Stimulated activated CD8-positive, alpha-beta memory T cell treated with anti-CD3 and anti-CD28 coated beads, Interleukin-12 subunit alpha, Interleukin-12 subunit beta, amount 100 ng/mL, for 1 hour (primary cell): Measurements from ENCODE around the gene MTCL1.

Experiments used
- DNase-seq: peaks from one replicate; pipeline ENCODE4 v3.0.0-alpha.2; 2020; ENCODE audit warnings: low read depth

MTCL1 gene

DNA sequence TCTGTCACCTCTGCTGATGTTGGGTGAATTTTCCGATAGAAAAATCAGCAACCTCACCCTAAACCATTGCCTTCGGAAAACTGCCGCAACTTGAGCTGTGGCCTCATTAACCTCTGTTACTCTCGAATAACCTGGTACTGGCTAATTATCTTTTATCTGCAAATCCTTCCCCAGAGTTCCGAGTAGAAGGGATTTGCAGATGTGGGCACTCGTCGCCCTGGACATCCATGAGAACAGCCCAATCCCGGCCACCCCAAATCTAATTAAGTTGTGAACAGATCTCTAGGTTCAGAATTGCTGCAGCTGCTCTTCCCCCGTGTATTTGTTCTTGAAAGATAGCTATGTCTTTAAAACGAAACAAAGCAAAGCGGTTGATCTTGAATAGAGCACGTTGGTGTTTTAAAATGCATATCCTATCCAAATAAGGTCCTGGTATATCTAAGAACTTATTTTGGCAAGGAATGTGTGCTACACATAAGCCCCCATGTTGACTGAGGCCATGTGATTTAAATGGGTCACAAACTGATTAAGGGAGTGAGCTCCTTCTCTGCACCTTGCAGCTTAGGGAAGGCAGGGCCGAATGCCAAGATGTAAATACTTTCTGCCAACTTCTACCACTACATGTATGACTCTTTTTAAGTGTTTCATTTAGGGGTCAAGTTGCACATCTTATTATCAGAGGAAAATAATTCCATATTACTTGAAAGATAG lies 88.2 kb downstream of the MTCL1 start:
- no peak for DNase-seq

DNA sequence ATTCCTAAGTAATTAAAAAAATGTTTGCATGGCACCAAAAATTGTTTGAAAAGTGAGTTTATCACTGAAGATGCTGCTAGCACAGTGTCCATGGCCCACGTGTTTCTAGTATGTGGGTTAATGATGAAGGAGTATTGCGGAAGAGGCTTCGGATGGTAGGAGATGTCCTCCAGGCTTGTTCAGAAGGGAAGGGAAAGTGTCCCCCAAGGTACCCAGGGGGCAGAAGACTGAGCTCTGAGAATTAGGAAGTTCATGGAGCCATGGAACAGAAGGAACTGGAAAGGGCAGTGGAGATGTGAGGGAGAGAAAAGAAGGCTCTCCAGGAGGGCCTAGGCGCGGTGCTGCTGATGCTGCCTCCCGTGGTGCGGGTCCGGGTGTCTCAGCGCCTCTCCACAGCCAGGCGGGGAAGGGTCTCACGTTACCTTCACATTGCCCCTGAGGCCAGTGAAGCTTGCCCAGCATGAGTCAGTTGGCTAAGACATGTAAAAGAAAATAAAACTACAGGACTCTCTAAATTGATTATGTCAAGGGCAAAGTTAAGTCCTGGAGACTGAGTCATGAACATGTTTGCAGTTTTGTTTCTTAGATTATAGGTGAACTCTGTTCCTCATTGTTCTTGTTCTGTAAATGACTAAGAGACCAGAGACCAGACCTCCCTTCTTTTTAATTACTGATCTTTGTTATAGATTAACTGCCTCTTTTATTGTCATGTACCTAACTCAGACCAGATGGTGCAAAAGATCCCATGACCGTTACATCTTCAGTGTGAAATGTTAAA lies 89.0 kb downstream of the MTCL1 start:
- no peak for DNase-seq

DNA sequence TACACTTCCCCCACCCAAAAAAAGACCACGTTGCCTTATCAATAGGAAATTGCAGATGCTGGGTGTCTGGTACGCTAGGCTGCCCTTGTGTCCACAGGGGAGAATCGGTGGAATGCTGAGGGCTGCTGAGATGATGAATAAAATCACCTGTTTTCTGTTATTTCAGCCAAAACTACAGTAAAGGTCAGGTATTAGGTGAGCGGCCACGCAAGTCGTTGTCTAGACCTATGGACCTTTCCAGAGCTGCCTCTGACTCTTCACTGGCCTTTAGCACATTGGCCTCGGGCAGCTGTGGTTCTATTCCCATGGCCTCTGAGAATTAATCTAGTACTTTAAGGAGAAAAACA lies 89.6 kb downstream of the MTCL1 start:
- no peak for DNase-seq

DNA sequence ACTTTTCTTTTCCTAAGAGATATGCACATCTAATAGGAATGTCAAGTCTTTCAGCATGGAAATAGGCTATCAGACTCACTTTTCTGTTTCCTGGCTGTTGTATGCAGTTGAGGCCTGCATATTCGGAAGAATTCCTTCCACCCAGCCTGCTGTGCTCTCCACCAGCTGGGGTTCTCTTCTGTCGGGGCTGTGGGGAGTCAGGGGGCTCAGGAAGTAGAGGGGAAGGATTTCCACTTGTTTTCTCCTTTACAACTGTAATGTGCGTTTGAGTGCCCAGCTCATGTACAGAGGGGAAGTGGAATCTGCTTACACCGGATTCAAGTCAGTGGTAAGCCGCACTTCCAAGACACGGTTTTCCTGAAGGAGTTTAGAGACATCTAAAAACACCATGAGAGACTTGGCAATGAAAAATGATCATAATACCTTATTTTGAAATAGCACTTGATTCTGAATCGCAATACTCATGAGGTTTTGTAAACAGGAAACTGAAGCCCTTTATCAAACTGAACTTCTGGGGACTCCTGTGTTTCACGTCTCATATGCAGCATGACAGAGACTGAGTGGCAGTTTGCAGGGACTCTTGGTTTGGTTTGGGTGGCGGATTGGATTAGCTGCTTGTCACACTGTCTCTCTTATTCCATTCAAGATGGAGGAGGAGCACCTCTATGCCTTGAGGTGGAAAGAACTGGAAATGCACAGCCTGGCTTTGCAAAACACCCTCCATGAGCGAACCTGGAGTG lies 90.4 kb downstream of the MTCL1 start:
- no peak for DNase-seq

DNA sequence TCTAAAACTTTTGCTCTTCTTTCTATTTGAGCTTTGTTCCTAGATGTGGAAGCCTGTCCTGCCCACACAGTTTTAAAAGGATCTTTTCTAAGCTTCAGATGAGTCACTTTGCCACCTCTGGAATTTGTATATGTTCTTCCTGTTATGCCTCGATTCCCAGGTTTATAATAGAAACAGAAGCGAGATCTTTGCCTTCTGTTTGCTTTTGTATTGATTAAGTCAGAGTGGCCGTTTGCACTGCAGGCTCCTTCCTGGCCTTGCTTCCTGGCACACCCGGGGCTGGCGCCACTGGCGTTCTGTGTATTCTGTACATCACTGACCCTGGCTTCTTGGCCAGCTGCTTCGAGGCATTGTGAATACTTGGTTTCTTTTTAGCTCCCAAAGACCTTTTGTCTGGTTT lies 91.8 kb downstream of the MTCL1 start:
- no peak for DNase-seq

DNA sequence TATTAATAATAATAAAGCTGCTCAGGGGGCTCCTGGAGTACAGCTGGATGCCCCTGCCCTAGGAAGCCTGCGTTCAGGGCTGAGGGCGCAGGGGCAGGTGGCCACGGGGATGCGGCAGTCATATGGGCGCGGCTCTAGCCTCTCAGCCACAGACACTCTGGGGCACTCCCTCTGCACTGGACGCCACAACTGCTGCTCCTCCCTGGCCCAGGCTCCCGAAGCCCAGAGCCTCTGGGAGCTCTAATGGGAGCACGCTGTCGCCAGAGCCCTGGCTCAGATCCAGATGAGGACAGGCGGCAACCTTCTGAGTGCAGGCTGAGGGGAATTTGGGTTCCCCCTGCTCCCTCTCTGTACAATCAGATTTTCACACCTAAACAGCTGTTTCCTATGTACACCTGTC lies 93.6 kb downstream of the MTCL1 start:
- no peak for DNase-seq

DNA sequence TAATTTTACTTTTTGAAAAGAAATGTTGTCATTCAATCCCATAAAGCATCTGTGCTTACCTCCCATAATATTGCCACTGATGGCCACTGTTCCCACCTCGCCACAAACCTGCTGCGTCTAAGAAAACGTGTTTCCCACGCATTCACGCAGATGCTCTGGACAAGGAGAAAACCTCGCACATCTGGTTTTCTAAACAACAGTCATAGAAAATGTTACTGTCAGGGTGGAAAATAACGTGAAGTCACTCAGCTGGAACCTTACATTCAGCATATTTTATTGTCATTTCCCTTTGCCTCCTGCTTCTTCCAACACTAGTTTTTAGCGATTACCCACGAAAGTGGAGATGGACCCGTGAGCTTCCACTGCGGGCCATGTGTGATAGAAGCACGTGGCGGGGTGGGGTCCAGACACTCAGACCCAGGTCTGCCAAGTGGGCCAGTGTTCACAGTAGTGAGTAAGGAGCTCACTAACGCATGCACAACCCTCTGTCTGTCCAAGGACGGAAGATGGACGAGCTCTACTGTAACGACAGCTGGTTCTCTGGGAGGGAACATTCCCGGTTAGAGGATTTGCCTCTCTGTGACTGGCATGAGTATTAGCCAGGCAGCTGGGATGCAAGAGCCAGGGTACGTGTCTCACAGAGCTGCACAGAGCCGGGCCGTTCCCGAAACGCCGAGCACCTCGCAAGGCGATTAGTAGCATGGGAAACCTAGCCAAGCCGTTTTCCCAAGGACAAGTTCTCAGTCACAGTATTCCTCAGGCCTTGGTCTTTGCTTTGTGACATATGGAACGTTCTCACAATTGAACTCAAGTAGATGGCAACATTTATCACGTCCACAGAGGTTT lies 94.5 kb downstream of the MTCL1 start:
- no peak for DNase-seq

DNA sequence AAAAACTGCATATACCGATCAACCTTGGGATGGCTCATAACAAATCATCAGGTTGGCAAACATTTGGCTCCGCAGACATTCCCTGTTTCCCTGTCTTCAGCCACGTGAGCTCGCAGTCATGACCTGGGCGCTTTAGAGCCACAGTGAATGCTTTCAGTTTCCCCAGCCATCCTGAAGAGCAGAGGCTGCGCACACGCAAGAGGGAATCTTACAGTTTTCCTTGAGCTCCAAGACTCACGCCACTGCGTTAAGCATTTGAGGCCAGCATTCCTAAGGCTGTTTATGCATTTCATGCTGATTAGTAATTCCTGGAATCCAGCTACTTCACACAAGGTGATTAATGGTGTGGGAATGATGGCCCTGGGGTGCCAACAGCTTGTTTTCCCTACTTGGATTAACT lies 95.1 kb downstream of the MTCL1 start:
- no peak for DNase-seq

DNA sequence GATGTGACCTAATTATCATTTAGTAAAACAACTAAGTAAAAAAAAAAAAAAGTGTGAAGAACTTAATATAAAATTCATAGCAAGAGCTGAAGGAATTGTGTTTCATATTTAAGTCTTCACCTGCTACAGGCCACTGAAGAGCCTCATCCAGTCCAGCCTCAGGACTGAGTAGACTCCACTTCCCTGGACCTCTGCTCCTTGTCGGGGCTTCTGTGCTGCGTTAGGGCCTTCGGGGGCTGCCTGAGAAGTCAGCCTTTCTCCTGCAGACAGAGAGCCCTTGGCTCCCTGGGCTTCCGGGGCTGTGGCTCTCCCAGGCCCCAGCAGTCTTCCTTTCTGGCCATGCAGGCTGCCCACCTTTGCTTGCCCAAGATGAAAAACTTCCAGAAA lies 95.5 kb downstream of the MTCL1 start:
- DNase-seq: no peak

DNA sequence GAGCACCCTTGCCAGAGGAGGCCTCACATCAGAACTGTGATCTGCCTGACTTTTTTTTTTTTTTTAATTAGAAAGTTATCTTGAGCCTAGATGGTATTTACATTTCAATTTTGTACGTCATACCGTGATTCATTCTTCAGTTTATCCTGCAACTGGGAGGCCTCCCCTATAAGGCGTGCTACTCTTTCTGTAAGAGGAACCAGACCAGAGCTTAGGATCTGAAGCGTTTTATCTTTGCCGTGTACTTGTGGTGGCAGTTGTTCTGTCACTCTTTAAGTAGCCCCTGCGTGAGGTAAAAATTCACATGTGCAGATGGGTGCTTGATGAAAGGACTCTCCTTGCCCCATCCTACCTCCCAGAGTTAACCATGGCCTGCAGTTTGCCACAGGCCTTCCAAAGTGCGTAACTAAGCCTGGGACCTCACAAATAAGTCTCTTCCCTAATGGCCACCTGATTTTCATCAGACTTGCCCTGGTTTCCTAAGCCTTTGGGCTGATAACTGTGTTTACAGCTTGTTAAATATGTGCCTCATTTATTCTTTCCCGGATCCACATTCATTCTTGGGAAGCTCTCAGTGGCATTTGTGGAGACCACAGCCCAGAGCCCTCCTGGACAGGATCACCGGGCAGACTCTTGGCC lies 96.0 kb downstream of the MTCL1 start:
- DNase-seq: no peak

DNA sequence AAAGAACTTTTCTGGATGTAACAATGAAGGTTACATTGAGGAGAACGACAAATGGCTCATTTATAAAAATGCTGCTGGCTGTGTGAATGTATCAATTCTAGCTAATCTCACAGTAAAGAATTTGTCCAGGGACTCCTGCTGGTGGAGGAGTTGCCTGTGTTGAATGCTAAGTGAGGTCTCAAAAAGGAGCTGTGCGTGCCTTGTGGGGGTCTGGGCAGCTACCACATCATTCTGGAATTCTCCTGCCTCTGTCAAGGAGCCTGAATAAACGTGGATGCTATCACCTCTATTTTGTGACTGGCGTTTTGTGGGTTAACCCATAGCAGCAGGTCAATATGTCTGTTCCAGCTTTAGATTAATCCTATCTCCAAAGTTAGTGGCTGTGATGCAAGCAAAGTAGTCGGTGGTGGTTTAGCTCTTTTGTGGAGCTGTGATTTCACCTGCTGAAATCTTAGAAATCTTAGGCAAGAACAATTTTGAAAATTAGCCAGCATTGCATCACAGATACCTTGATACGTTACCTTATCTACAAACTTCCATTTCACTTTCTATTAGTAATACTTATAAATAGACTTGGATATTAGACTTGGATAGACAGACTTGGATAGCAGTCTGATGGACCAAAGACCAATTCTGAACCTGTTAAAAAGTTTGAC lies 96.8 kb downstream of the MTCL1 start:
- no peak for DNase-seq

DNA sequence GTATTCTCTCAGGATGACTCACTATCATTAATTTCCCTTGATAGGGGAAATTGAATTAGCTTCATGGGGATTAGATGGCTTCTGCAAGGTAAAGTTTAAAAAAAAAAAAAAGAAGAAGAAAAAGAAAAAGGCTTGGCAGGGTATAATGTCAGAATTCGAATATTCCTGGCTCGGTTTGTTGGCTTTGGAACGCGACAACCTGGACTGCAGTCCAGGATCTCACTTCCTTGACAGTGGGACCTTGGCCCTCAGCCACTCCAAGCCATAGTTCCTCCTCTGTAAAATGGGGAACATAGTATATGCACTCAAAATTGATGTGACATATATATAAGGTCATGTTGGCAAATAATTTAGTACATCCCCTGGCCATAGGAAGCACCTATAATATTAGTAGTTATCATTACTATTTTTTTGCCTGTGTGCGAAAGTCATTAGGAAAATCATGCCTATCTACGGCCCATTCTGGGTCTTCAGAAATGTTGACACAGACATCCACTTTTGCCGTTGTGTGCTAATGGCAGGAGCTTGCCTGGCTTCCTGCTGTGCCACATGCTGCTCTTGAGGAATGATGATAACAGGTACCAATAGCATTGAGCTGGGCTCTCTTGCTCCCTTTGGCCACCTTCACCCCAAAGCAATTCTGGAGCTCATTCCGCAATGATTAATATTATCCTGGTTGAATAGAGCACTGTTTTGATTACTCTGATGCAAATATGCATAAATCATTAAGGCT lies 97.9 kb downstream of the MTCL1 start:
- DNase-seq: no peak

DNA sequence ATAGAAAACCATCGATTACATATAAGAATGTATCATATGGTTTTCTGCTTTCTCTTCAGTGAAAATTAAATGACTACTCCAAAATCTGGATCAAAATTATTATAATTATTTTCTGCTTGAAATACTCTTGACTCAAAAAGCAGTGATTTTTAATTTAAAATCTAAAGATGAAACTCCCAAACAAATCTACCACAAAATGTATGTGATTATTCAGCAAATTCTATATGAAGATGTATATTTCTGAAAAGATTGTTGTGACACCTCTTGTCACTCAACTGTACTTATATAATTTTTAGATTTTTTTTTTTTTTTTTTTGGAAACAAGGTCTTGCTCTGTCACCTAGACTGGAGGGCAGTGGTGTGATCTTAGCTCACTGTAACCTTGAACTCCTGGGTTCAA lies 98.6 kb downstream of the MTCL1 start:
- no peak for DNase-seq

DNA sequence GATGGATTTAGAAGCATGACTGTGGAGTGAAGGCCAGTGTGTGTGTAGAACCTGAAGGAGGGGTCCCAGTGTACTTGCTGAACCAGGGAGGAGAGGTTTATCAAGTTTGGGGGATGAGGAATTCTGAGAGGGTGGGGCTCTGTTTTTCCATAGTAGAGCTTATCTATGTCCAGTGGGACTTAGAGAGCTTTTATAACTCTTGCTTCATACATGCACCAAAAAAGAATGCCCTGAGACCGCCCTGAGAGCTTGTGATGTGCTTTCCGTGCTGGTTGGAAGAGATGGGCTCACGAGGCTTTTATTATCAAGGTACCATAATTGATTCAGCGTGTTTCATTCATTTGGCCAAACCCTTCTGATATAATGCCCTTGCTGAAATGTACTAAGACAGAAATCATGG lies 100.2 kb downstream of the MTCL1 start:
- no peak for DNase-seq

DNA sequence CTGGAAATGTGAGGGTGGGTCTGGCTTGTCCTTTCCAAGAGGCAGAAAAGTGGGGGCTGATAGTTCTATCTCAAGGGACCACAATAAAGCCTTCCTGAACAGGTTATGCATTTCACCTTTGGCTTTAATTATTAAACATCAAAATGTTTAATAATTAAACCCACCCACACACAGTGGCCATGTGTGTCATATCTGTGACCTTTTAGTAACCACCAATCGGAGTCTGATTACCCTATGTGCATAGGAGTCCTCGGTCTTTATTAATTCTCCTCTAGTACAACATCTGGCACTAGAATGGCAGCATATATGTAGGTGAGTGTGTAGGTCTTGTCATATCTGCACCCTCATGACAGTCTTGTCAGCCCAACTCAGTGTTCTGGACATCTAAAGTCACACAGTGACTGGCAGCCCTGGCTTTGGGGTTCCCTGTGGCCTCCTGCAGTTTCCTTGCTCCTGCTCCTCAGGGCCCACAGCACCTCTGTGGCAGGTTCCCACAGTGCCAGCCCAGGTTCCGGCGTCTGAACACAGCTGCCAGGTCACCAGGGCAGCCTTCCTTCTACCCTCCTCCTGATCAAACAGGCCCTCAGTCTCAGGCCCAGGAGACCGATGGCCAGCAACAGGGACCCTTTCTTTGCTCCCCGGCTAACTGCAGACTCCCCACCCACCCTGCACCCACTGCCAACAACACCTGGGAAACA lies 100.9 kb downstream of the MTCL1 start:
- no peak for DNase-seq

DNA sequence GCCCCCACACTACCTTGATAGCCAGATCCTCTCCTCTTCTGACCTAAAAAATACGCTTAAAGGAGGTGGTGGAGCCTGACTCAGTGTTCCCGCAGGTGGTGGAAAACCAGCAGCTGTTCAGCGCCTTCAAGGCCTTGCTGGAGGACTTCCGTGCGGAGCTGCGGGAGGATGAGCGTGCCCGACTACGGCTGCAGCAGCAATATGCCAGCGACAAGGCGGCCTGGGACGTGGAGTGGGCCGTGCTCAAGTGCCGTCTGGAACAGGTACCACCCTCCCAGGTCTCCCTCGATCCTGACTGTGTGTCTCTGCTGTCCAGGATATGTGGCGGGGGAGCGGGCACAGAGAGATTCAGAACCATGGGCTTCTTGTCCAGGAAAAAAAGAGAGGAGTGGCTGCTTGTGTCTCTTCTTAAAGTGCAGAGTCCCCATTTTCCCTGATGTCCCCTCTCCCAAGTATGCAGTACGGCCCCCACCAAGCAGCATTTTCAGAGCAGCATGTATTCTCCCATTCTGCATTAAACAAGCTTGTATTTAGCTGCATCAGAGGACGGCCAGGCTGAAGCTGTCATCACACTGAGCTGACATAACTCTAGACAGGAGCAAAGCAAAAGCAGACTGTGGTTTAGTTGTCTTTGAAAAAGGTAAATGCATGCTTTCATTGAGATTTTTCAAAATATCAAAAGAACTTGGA lies 101.6 kb downstream of the MTCL1 start:
- no peak for DNase-seq

DNA sequence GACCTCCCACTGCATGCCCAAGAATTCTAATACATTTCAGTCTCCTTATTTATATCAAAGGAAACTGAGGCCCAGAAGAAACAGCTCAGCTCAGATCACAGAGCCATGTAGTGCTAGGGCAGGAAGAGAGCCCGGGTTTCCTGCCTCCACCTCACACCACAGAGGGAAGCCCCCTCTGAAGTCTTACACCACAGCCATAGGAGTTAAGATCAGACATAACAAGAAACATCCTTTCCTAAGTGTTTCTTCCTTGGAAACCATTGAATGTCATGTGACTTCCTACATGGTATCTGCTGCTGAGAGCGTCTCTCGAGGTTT lies 102.1 kb downstream of the MTCL1 start:
- no peak for DNase-seq

DNA sequence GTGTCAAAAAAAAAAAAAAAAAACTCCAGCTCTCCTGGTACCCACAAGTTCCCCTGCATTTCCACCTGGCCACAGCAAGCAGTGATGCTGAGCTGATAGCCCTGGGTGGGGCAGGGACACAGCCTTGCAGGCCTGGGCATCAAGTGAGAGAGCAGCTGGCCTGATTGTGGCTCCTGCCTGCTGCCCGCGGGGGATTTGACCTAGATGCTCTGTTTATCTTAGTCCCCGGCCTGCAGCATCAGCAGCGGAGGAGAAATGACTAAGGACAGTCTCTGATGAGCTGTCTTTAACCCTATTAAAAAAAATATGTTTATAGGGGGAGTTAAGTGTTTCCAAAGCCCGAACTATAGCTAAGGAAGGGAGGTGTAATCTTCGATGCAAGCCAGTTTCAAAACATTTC lies 102.6 kb downstream of the MTCL1 start:
- DNase-seq: no peak

DNA sequence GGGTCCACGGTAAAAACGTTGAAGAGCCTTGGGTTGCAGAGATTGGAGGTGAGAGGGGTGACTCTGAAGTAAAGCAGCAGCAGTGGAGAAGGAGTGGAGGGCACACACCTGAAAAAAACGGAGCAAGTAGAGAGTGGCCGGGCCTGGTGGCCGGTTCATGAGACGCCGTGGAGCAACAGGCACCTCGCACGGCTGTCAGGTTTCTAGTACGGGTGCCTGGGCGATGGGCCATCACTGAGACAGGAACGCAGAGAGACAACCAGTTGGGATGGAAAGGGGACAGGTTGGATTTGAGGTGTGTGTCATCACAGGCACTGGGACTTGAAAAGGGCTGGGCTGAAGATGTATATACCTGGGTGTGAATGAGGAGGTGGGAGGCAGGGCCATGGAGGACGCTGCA lies 104.2 kb downstream of the MTCL1 start:
- DNase-seq: no peak

DNA sequence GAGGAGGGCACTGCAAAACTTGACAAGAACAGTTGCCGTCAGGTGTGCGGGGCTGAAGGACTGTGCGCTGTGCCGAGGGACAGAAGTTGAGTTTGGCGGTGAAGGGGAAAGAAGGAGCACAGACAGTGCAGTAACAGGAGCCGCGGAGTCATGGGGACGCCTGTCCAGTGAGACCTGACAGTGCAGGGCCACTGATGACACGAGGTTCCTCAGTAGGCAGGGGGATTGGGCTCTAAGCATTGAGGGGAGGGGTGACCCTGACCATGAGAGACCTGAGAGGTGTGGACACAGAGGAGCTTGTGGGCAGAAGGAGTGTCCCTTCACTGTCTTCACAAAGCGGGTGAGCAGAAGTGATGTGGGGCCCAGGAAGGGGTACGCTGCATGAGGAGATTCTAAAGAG lies 104.8 kb downstream of the MTCL1 start:
- DNase-seq: no peak
